ENCODE data around the gene SLC38A11.
"Not testable (repeated sequence)": the region's sequence is repeated elsewhere in the genome, so short reads cannot be mapped to it uniquely, and the experiment has no call there.

GRCh38 chr2:164988805-164989204, 33.5 kb upstream of the SLC38A11 start:
- not testable (repeated sequence) for TF ChIP-seq YY1 (IDR thresholded peaks at IDR 0.05; ENCODE audit: low read depth, low read length); EGR1 (IDR thresholded peaks at IDR 0.05; ENCODE audit: borderline replicate concordance, low read depth, low read length); POLR2A (IDR thresholded peaks at IDR 0.05; ENCODE audit: control extremely low read depth in 1 of 2, low read depth in 2 of 2, low read length in 2 of 2)

Data from H1 (cell line).